Stimulated activated CD8-positive, alpha-beta memory T cell treated with anti-CD3 and anti-CD28 coated beads, Interleukin-4, amount 100 ng/mL, for 24 hours (primary cell): ENCODE data around the gene MDP1.

ENCODE experiments used
- DNase-seq: peaks from one replicate; pipeline ENCODE4 v3.0.0-alpha.2; 2020; ENCODE audit warnings: low read depth

Gene MDP1

DNA sequence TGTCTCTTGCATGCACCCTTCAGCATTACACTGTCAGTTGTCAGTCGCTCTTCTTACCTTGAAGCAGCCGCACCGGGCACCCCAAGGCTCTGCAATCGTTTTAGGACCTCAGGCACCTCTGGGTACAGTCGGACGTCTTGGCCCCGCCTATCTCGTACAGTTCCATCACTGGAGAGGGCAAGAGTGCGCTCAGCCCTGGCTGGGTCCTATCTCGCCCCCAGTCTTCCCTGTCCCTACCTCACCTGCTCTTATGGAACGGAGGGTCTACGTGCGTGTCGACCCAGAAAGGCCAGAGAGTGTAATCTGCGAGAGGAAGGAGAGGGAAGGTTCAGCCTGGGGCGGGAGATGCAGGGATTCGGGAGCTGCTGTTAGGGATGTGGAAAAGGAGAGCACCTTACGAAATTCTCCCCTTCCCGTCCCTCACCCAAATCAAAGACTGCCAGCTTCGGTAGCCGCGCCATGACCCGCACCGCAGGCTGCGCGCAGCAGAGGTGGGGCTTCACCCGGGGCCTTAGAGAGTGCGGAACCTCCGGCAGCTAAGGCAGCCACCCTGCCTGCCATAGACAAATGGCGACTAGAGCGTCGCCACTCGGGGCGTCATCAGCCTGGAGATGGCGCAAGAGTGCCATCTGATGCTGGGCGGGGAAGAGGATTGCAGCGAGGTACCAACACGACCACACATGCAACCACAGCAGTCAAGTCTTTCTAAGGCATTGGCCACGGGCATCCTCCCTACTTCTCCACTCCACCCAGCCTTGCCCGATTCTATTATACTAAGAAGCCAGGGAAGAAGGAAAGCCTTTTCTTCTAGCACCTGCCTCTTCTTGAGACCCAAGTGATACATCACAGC lies at the start of gene MDP1:
MDP1 (minus strand) TSS at position 572 of the 850 bp plus-strand sequence; CDS start at position 461, 111 bp downstream.
- DNase-seq: peak; percentile 73

- no peak for DNase-seq
These were observed 48.4 kb upstream of the MDP1 start for GRCh38 chr14:24264298-24264697.

- DNase-seq: no peak
These were observed 48.0 kb upstream of the MDP1 start for GRCh38 chr14:24263848-24264247.

GRCh38 chr14:24262821-24263733 lies 47.2 kb upstream of the MDP1 start, which contains the start of gene TGM1:
Gene TGM1 (minus strand): TSS chr14:24263177. CDS start chr14:24262352, 825 bp downstream.
- no peak for DNase-seq

DNA sequence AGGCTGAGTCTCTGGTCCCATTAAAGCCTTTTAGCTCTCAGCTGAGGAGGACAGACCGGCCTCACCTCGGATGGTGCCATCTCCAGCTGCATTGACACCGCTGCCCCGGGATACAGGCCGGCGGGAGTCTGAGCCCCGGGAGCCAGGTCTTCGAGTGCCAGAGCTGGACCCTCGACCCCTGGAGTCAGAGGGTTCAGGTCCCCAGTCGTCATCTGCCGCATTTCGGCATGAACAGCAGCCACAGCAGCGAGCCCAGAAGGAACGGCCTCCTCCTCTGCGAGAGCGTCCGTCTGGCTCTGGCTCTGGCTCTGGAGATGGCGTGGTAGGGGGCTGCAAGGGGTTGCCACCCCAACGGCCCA lies 46.1 kb upstream of the MDP1 start:
- DNase-seq: no peak

- DNase-seq: no peak
These were observed 45.5 kb upstream of the MDP1 start for GRCh38 chr14:24261256-24261968.

DNA sequence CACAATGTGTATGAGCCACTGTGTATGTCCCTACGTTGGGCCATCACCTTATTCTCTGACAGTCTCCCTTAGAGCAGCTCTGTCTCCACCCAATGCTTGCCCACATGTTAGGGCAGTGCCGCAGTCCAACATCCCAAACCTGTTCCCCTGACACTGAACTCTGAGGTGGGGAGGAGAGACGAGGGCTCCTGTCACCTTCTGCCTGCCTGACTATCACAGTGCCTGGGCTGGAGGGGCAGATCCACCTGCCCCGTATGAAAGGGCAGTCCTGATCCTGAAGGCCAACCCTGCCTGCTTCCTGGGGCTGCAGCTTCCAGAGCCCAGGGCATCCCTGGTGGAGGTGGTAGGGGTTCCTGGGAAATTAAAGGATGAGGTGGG lies 44.9 kb upstream of the MDP1 start:
- DNase-seq: no peak

GRCh38 chr14:24260026-24260779 lies 44.3 kb upstream of the MDP1 start:
- no peak for DNase-seq

GRCh38 chr14:24259282-24260025 lies 43.6 kb upstream of the MDP1 start:
- no peak for DNase-seq

- no peak for DNase-seq
These were observed 42.8 kb upstream of the MDP1 start for GRCh38 chr14:24258548-24259265.

- DNase-seq: no peak
These were observed 42.3 kb upstream of the MDP1 start for GRCh38 chr14:24258119-24258518.

DNA sequence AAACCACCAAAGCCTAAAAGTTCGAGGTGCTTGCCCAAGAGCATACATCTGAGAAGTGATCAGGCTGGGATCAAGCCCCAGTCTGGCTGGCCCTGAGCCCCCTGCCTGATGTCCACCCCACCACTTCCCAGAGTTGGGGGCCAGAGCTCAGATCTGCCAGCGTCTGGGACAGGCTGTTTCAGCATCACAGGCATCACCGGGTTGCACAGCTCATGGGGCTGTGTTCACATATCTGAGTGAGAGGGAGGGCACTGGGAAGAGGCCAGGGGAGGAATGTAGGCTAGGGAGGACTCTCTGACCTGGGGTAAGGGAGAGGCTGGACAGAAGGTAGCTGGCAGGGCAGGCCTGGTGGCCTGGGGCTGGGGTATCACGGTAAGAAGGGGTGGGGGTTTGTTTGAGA lies 41.1 kb upstream of the MDP1 start:
- DNase-seq: no peak

DNA sequence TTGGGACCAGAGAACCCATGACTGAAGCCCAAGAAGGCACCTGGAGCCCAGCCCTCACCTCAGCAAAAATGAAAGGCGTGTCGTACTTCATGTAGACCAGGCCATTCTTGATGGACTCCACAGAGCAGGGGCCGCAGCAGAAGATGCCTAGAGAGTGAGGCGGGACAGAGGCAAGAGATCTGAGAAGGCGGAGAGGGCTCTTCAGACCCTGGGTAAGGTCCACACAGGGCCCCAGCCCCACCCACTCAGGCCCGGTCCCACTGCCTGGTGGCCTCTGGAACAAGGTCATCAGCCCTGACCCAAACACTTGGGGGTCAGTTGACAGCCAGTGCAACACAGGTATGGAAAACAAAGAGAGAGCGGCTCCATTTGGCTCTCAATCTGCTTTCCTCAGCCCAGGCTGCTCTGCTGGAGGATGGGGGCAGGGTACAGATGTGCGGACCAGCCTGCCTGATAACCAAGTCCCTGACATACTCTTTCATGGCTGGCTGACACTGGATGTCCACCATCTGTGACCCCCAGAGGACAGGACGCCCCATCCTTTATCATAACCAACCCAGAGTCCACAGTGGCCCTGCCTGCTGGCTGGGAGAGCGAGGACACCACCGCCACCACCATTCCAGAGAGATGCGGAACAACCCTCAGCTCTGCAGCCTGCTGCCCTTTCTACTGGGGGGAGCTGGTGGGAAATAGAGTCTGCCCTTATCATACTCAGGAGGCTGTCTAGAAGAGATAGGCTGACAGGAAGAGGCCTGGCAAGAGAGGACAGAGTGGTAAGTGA lies 40.3 kb upstream of the MDP1 start:
- DNase-seq: no peak

DNA sequence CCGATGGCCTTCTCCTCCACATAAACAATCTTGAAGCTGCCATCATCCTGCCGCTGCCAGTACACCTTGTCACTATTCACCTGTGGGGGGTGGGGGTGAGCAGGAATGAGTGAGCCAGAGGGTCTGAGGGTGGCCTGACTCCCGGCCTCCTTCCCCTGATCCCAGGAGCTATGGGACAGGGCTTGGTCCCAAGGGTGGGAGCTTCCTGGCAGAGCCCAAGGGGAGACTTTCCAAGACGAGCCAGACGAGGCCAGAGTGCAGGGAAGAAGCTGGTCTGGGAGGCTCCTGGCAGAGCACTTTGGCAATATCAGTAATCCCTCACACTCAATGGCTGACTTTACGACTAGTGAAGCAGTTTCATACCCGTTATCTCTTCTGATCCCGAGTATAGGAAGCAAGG lies 39.6 kb upstream of the MDP1 start:
- no peak for DNase-seq

DNA sequence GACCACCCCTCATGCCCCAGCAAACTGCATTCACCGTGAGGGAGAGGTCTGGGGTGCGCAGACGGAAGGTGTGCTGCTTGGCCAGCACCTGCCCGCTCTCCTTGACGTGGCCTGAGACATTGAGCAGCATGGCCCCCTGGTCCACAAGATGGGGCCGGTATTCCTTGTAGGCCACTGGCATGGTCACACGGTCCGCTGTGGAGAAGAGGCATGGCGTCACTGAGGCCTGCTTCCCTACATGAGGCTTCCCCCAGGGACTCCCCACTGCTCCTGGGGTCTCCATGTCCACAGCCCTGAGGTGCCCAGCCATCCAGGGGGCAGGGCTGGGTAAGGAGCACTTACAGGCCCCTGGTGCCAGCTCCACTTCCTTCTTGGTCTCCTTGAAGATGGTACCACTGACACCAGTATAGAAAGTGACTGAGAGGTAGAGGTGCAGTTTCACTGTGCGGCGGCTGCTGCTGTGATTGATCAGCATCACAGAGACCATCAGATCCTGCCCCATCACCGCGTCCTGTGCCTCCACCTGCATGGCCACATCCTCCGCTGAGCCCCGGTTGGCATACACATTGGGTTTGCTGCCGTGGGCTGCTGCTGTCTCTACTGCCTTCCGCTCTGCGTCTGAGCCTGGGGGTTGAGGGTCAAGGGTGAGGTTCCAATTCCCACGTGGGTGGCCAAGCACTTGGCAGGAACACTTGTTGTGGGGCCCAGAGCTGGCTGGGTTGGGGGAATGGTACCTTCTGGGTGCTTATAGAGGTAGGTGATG lies 38.9 kb upstream of the MDP1 start:
- no peak for DNase-seq

DNA sequence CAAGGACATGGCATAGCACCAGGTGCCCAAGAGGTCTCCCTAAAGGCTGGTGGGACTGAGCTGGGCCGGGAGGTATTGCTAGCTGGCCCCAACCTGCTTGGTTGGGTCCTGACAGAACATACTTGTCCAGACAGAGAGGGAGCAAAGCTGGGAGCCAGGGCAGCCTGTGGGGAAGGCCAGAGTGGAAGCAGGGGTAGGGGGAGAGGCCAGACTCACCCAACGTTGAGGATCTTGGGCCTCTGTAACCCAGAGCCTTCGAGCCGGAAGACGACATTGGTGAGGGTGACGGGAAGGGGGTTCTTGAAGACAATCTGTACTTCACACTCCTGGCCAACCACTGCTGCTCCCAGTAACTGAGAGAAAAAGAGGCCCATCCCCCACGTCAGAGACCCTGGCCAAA lies 38.1 kb upstream of the MDP1 start:
- DNase-seq: no peak

- DNase-seq: no peak
These were observed 36.6 kb upstream of the MDP1 start for GRCh38 chr14:24252289-24253124.

GRCh38 chr14:24251880-24252288 lies 36.0 kb upstream of the MDP1 start:
- no peak for DNase-seq
